ENCODE data around the gene CHL1. TPM values are rescaled to one million over a fixed set of nuclear protein-coding genes. Genes with fewer than 3 reads are reported as not detected.
"Not testable (repeated sequence)": the region's sequence is repeated elsewhere in the genome, so short reads cannot be mapped to it uniquely, and the experiment has no call there.

The CHL1 gene
- total and polyA plus RNA-seq, 2 experiments from 2014 or later: not detected

DNA sequence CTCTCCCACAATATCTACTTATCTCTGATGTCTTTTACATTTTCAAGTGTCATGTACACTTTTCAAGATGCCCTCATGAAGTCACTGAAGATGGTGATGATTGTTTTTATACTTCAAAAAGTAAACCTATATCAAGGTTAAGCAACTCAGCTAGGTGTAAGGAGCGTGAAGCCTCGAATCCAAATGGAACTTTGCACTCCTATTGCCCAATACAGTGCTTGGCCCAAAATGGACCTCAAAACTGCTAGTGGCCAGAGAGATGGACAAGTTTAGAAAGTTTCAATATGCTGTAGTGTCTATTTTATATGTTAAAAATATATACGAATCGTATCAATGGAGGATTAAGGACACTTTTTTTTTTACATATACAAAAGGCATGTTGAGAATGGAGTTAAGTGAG is 167.7 kb downstream of the CHL1 start:
- no peaks in the 10 kb centered on the region for H3K36me3 ChIP-seq (ENCODE audit: low read depth)
- H3K4me2 ChIP-seq (ENCODE audit: unreplicated experiment): no peak overlapping the region
- in situ Hi-C loops (cut with MboI): no loop called here
- H3K79me2 ChIP-seq (ENCODE audit: insufficient read depth): no peaks in the 10 kb centered on the region
- no peaks in the 10 kb centered on the region for H3F3A ChIP-seq (ENCODE audit: insufficient read depth)
- DNase-seq: no peak
- H3K9me3 ChIP-seq (ENCODE audit: low read depth): no peaks in the 10 kb centered on the region
- H3K9ac ChIP-seq: no peak overlapping the region
- H3K4me1 ChIP-seq (ENCODE audit: insufficient read depth): no peaks in the 10 kb centered on the region
- TF ChIP-seq EZH2 (IDR thresholded peaks at IDR 0.05; ENCODE audit: insufficient read depth, poor library complexity, severe bottlenecking): no peak
- no peak for TF ChIP-seq EZH2phosphoT487 (IDR thresholded peaks at IDR 0.05; ENCODE audit: insufficient read depth, low read depth)
- no peak overlapping the region for H3K4me3 ChIP-seq
- no peak overlapping the region for H2AFZ ChIP-seq
- H3K9me2 ChIP-seq (ENCODE audit: insufficient read depth): no peaks in the 10 kb centered on the region
- H4K20me1 ChIP-seq (ENCODE audit: insufficient read depth): no peaks in the 10 kb centered on the region
- 63 to 65% methylated on average over 4 of the region's 4 CpGs for WGBS, 2 experiments (ENCODE audit: low coverage in 1 of 2, low lambda C conversion rate in 2 of 2, missing lambda C conversion rate in 2 of 2)
- no peaks in the 10 kb centered on the region for H3K27me3 ChIP-seq (replicated peaks; ENCODE audit: insufficient read depth)
- no peak overlapping the region for H3K27ac ChIP-seq

GRCh38 chr3:365268-365667 is 168.7 kb downstream of the CHL1 start:
- WGBS, 2 experiments (ENCODE audit: low coverage in 1 of 2, low lambda C conversion rate in 2 of 2, missing lambda C conversion rate in 2 of 2): 17 to 21% methylated on average over 1 of the region's 1 CpG

DNA sequence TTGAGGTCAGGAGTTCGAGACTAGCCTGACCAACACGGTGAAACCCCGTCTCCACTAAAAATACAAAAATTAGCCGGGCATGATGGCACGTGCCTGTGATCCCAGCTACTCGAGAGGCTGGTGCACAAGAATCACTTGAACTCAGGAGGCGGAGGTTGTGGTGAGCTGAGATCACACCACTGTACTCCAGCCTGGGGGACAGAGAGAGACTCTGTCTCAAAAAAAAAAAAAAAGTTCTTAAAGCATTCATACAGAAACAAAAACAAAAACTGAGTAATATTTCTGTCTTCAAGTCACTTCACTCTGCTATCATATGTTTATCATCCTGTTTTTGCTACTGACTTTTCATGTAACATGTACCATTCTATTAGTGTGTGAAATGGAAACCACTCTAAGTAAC is 169.7 kb downstream of the CHL1 start:
- H3K9me2 ChIP-seq (ENCODE audit: insufficient read depth); H3K4me2 ChIP-seq (ENCODE audit: unreplicated experiment); in situ Hi-C loops (cut with MboI); H3K4me3 ChIP-seq; H2AFZ ChIP-seq; H3K9ac ChIP-seq; H3K79me2 ChIP-seq (ENCODE audit: insufficient read depth); DNase-seq; H4K20me1 ChIP-seq (ENCODE audit: insufficient read depth); H3K27ac ChIP-seq; H3K27me3 ChIP-seq (replicated peaks; ENCODE audit: insufficient read depth); H3K36me3 ChIP-seq (ENCODE audit: low read depth); H3F3A ChIP-seq (ENCODE audit: insufficient read depth); H3K4me1 ChIP-seq (ENCODE audit: insufficient read depth); H3K9me3 ChIP-seq (ENCODE audit: low read depth): not testable (repeated sequence)
- 63 to 66% methylated on average over 7 of the region's 7 CpGs for WGBS, 2 experiments (ENCODE audit: low coverage in 1 of 2, low lambda C conversion rate in 2 of 2, missing lambda C conversion rate in 2 of 2)

More at GRCh38 chr3:365268-365667, 168.7 kb downstream of the CHL1 start:
- in situ Hi-C loops (cut with MboI): no loop called here
- Histone ChIP-seq H3K9me2 (ENCODE audit: insufficient read depth) (no peaks in the 10 kb centered on the region), H4K20me1 (ENCODE audit: insufficient read depth) (no peaks in the 10 kb centered on the region), H3K27me3 (replicated peaks; ENCODE audit: insufficient read depth) (no peaks in the 10 kb centered on the region), H3K4me3 (no peak overlapping the region), H3K79me2 (ENCODE audit: insufficient read depth) (no peaks in the 10 kb centered on the region), H3K36me3 (ENCODE audit: low read depth) (no peaks in the 10 kb centered on the region), H3K9ac (no peak overlapping the region), H3K9me3 (ENCODE audit: low read depth) (no peaks in the 10 kb centered on the region), H2AFZ (no peak overlapping the region), H3K27ac (no peak overlapping the region), H3K4me2 (ENCODE audit: unreplicated experiment) (no peak overlapping the region), H3F3A (ENCODE audit: insufficient read depth) (no peaks in the 10 kb centered on the region), H3K4me1 (ENCODE audit: insufficient read depth) (no peaks in the 10 kb centered on the region)
- DNase-seq: no peak
- TF ChIP-seq EZH2 (IDR thresholded peaks at IDR 0.05; ENCODE audit: insufficient read depth, poor library complexity, severe bottlenecking) (no peak), EZH2phosphoT487 (IDR thresholded peaks at IDR 0.05; ENCODE audit: insufficient read depth, low read depth) (no peak)

DNA sequence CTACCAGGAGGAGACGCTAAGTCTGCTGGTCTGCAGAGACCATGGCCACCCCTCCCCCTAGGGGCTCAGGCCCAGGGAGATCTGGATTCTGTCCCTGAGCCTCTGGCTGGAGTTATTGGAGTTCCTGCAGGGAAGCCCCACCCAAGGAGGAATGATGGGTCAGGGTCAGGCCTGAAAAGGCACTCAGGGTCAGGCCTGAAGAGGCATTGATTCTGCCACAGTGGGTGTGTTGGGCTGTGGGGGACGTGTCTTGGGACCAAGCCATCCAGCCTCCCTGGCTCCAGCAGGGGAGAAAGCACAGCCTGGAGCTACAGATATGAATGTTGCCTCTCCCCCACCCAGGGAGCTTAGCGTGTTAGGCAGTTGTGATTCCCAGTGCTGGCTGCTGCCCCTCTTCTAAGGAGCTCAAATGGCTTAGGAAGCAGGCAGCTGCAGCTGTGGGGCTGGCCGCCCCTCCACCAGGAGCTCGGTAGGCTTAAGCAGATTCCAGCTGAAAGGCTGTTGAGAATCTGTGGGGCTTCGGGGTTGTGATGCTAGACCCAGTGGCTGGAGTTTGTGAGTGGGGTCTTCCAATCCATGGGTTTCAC is 176.7 kb downstream of the CHL1 start:
- no peak for DNase-seq
- Histone ChIP-seq H3F3A (ENCODE audit: insufficient read depth) (no peaks in the 10 kb centered on the region), H4K20me1 (ENCODE audit: insufficient read depth) (no peaks in the 10 kb centered on the region), H3K79me2 (ENCODE audit: insufficient read depth) (no peaks in the 10 kb centered on the region), H3K4me1 (ENCODE audit: insufficient read depth) (no peaks in the 10 kb centered on the region), H3K36me3 (ENCODE audit: low read depth) (no peaks in the 10 kb centered on the region), H3K27ac (no peak overlapping the region), H3K9me3 (ENCODE audit: low read depth) (no peaks in the 10 kb centered on the region), H2AFZ (no peak overlapping the region), H3K9ac (no peak overlapping the region), H3K4me3 (no peak overlapping the region), H3K4me2 (ENCODE audit: unreplicated experiment) (no peak overlapping the region), H3K27me3 (replicated peaks; ENCODE audit: insufficient read depth) (no peaks in the 10 kb centered on the region), H3K9me2 (ENCODE audit: insufficient read depth) (no peaks in the 10 kb centered on the region)
- WGBS, 2 experiments (ENCODE audit: low coverage in 1 of 2, low lambda C conversion rate in 2 of 2, missing lambda C conversion rate in 2 of 2): 37 to 42% methylated on average over 6 of the region's 6 CpGs
- in situ Hi-C loops (cut with MboI): no loop called here
- no peak for TF ChIP-seq EZH2 (IDR thresholded peaks at IDR 0.05; ENCODE audit: insufficient read depth, poor library complexity, severe bottlenecking)
- no peak for TF ChIP-seq EZH2phosphoT487 (IDR thresholded peaks at IDR 0.05; ENCODE audit: insufficient read depth, low read depth)

- Histone ChIP-seq H4K20me1 (ENCODE audit: insufficient read depth) (no peaks in the 10 kb centered on the region), H3K27ac (no peak overlapping the region), H3K4me2 (ENCODE audit: unreplicated experiment) (no peak overlapping the region), H3K9me2 (ENCODE audit: insufficient read depth) (no peaks in the 10 kb centered on the region), H3K79me2 (ENCODE audit: insufficient read depth) (no peaks in the 10 kb centered on the region), H3K4me3 (no peak overlapping the region), H3K9me3 (ENCODE audit: low read depth) (no peaks in the 10 kb centered on the region), H3K9ac (no peak overlapping the region), H2AFZ (no peak overlapping the region), H3K4me1 (ENCODE audit: insufficient read depth) (no peaks in the 10 kb centered on the region), H3K27me3 (replicated peaks; ENCODE audit: insufficient read depth) (no peaks in the 10 kb centered on the region), H3F3A (ENCODE audit: insufficient read depth) (no peaks in the 10 kb centered on the region), H3K36me3 (ENCODE audit: low read depth) (no peaks in the 10 kb centered on the region)
- 0% methylated on average over 1 of the region's 1 CpG for WGBS, 2 experiments (ENCODE audit: low coverage in 1 of 2, low lambda C conversion rate in 2 of 2, missing lambda C conversion rate in 2 of 2)
- no peak for DNase-seq
- TF ChIP-seq EZH2 (IDR thresholded peaks at IDR 0.05; ENCODE audit: insufficient read depth, poor library complexity, severe bottlenecking) (no peak), EZH2phosphoT487 (IDR thresholded peaks at IDR 0.05; ENCODE audit: insufficient read depth, low read depth) (no peak)
- in situ Hi-C loops (cut with MboI): no loop called here
Observed at GRCh38 chr3:374459-374858, 177.9 kb downstream of the CHL1 start.
